ENCODE measurements around the gene AAMDC.

DNA sequence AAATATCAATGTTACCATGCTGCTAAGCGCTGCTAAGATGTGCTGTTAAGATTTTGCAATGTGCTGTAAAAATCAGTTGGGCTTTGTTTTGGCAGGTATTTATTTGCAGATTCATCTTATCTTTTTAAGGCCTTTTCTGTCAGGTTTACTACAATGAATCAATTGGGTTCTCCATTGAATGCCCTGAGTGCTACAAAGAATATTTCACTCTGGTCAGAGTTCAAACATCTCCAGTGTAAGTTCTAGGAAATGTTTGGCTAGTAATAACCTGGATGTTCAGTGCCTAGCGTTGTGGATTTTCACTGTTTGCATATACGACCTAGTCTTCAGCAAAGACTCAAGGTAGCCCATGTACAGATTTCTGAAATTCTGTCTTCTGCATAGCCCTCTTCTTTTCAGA is 36.4 kb upstream of the AAMDC start:
- TF ChIP-seq, protein P1, sequence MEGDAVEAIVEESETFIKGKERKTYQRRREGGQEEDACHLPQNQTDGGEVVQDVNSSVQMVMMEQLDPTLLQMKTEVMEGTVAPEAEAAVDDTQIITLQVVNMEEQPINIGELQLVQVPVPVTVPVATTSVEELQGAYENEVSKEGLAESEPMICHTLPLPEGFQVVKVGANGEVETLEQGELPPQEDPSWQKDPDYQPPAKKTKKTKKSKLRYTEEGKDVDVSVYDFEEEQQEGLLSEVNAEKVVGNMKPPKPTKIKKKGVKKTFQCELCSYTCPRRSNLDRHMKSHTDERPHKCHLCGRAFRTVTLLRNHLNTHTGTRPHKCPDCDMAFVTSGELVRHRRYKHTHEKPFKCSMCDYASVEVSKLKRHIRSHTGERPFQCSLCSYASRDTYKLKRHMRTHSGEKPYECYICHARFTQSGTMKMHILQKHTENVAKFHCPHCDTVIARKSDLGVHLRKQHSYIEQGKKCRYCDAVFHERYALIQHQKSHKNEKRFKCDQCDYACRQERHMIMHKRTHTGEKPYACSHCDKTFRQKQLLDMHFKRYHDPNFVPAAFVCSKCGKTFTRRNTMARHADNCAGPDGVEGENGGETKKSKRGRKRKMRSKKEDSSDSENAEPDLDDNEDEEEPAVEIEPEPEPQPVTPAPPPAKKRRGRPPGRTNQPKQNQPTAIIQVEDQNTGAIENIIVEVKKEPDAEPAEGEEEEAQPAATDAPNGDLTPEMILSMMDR (IDR thresholded peaks at IDR 0.05) = no peak
- no peak for TF ChIP-seq POLR2A (IDR thresholded peaks at IDR 0.05)

Data from right lobe of liver (tissue), 4 donors.